ENCODE measurements around the gene PRDM11. TPM values are rescaled to one million over a fixed set of nuclear protein-coding genes. Genes with fewer than 3 reads are reported as not detected.
A peak's percentile ranks its signal among the peaks of the same experiment; 100 is the strongest.

Gene PRDM11
- total and polyA plus RNA-seq, 8 donors, result 1.2 to 139 (median 7.9) TPM

DNA sequence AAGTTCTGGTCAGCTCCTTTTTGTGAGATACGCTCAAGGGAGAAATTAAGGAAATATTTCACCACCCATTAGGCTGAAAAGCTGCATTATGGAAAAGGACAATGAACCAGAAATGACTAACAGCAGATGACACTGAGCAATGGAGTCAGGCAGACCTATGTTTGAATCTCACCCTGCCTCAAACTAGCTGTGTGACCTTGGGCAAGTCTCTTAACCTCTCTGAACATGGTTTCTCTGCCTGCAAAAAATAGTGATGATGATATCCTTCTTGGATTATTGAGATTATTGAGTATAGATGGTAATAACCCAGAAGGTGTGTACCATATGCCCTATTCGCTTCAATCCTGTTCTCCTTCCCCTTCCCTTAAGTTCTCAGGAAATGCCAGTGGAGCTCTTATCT is 2.9 kb upstream of the PRDM11 start:
- no peak for DNase-seq
- peaks cover 0 to 9% (median 0%) of the 10 kb centered on the region in 3 donors for H3K27me3 ChIP-seq
- H3K4me1 ChIP-seq, result peaks cover 20 to 24% (median 23%) of the 10 kb centered on the region in 4 donors
- no peaks in the 10 kb centered on the region for H3K36me3 ChIP-seq
- H3K27ac ChIP-seq, result no peak overlapping the region
- TF ChIP-seq, protein P1, sequence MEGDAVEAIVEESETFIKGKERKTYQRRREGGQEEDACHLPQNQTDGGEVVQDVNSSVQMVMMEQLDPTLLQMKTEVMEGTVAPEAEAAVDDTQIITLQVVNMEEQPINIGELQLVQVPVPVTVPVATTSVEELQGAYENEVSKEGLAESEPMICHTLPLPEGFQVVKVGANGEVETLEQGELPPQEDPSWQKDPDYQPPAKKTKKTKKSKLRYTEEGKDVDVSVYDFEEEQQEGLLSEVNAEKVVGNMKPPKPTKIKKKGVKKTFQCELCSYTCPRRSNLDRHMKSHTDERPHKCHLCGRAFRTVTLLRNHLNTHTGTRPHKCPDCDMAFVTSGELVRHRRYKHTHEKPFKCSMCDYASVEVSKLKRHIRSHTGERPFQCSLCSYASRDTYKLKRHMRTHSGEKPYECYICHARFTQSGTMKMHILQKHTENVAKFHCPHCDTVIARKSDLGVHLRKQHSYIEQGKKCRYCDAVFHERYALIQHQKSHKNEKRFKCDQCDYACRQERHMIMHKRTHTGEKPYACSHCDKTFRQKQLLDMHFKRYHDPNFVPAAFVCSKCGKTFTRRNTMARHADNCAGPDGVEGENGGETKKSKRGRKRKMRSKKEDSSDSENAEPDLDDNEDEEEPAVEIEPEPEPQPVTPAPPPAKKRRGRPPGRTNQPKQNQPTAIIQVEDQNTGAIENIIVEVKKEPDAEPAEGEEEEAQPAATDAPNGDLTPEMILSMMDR (IDR thresholded peaks at IDR 0.05), result no peak
- no peak for TF ChIP-seq POLR2A (IDR thresholded peaks at IDR 0.05)
- TF ChIP-seq EP300 (IDR thresholded peaks at IDR 0.05), result no peak
- TF ChIP-seq POLR2AphosphoS5 (IDR thresholded peaks at IDR 0.05), result no peak
- no peak overlapping the region for H3K4me3 ChIP-seq
- WGBS, 5 donors, result 85 to 99% (median 94%) methylated on average over 2 of the region's 2 CpGs
- intact Hi-C loops (cut with DNase I; ENCODE audit: low total_unique reads), result no loop called here
- no peaks in the 10 kb centered on the region for H3K9me3 ChIP-seq

DNA sequence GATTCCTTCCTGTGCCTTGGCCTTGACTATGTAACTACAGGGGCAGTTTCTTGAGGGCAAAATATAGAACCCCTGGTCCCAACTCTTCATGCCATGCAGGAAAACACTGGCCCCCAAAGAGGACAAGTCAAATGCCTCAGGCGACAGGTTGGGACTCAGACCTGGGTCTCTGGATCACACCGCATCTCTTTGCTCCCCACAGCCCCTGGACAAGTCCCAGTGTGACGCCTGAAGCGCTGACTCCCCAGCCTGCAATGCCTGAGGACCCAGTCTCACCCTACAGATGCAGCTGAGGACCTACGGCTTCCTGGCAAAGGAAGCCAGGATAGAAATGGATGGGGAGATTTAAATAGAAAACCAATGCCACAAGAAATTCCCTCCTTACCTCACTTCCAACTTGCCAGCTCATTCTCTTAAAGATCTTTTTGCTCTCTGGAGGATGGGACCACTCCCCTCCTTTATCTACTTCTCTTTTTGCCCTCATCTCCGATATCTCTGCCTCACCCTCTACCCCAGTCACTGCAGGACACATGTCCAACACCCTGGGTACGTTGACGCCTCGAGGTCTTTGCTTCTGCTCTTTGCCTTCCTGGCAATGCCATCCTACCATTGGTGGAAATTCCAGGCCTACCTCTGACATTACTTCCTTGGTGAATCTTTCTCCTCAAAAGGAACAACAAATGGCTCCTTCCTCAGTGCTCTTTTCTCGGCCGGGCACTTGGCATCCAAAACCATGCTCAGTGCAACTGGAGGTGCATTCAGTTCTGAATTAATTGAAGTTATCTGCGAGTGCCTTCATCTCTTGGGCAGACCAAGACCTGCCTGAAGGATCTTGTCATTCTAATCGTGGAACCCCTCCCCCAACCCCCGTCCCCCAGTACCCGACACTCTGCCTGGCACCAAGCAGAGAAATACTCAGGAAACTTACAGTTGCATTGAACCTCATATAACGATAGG is 2.0 kb upstream of the PRDM11 start:
- DNase-seq, result peak in 1 of 2 donors; percentile 24
- H3K9me3 ChIP-seq, result no peaks in the 10 kb centered on the region
- peaks cover 22 to 33% (median 27%) of the 10 kb centered on the region in 4 donors for H3K4me1 ChIP-seq
- no peaks in the 10 kb centered on the region for H3K36me3 ChIP-seq
- no peak for TF ChIP-seq EP300 (IDR thresholded peaks at IDR 0.05)
- TF ChIP-seq POLR2AphosphoS5 (IDR thresholded peaks at IDR 0.05), result no peak
- TF ChIP-seq, protein P1 (IDR thresholded peaks at IDR 0.05), result no peak
- no peak for TF ChIP-seq POLR2A (IDR thresholded peaks at IDR 0.05)
- H3K4me3 ChIP-seq, result no peak overlapping the region
- H3K27me3 ChIP-seq, result peaks cover 0 to 9% (median 0%) of the 10 kb centered on the region in 3 donors
- no peak overlapping the region for H3K27ac ChIP-seq
- 73 to 82% (median 78%) methylated on average over 16 of the region's 16 CpGs for WGBS, 5 donors
- intact Hi-C loops (cut with DNase I; ENCODE audit: low total_unique reads), result no loop called here

DNA sequence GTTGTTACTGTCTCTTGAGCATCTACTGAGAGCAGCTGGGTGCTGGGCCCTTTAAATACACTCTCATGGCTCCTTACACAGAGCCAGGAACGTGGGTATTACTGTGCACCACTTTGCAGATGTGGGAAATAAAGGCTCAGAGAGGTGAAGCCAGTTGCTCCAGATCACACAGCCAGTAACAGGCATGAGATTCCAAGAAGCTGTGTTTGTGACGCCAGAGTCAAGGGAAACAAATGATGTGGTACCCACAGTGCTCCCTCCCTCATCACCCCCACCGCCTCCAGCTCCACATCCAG is 1.4 kb upstream of the PRDM11 start:
- 18 to 32% (median 27%) methylated on average over 3 of the region's 3 CpGs for WGBS, 5 donors

DNA sequence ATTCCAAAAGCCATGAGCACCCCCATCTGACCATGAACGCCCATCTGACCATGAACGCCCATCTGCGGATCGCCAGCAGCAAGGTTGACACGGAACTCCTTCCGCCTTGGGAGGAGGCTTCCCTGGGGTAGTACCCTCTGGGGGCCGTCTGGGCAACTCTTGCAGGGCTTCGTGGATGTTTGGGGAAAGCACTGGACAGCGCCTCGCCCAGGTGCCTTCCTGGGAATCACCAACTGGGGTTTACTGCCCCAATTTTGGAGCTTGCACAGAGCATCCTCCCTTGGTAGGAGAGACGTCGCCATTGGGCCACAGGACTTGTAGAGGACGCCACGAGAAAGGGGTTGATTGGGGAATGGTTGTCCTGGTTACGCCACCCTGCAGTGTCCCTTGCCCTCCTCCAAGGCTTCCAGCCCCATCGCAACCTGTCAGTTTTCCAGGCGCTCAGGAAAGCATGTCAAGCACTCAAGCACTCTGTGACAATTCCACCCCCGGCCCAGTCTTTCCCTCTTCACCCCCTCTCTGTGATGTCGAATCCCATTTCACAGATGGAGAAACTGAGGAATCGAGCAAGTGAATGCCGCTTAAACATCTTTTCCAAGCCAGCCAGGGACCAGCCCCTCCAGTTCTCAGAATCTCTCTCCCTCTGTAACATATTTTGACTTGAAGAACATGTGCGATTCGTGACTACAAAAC is 914 bp upstream of the PRDM11 start:
- peak overlapping the region in 4 of 5 donors; percentile 96 to 100 (median 98) for H3K27ac ChIP-seq
- no peaks in the 10 kb centered on the region for H3K9me3 ChIP-seq
- peaks cover 22 to 42% (median 27%) of the 10 kb centered on the region in 4 donors for H3K4me1 ChIP-seq
- H3K27me3 ChIP-seq, result peaks cover 0 to 9% (median 0%) of the 10 kb centered on the region in 3 donors
- DNase-seq, result peak; percentile 31 to 69
- H3K36me3 ChIP-seq, result no peaks in the 10 kb centered on the region
- 12 to 23% (median 15%) methylated on average over 23 of the region's 23 CpGs for WGBS, 5 donors
- H3K4me3 ChIP-seq, result peak overlapping the region; percentile 57 to 77 (median 62)
- no peak for TF ChIP-seq POLR2A (IDR thresholded peaks at IDR 0.05)
- no peak for TF ChIP-seq EP300 (IDR thresholded peaks at IDR 0.05)
- no peak for TF ChIP-seq POLR2AphosphoS5 (IDR thresholded peaks at IDR 0.05)
- TF ChIP-seq, protein P1 (IDR thresholded peaks at IDR 0.05), result no peak
- intact Hi-C loops (cut with DNase I; ENCODE audit: low total_unique reads), result no loop called here

More for the DNA sequence above, 1.4 kb upstream of the PRDM11 start:
- no peaks in the 10 kb centered on the region for H3K36me3 ChIP-seq
- no peaks in the 10 kb centered on the region for H3K9me3 ChIP-seq
- intact Hi-C loops (cut with DNase I; ENCODE audit: low total_unique reads), result no loop called here
- no peak for TF ChIP-seq POLR2A (IDR thresholded peaks at IDR 0.05)
- no peak for TF ChIP-seq POLR2AphosphoS5 (IDR thresholded peaks at IDR 0.05)
- TF ChIP-seq, protein P1 (IDR thresholded peaks at IDR 0.05), result no peak
- no peak for TF ChIP-seq EP300 (IDR thresholded peaks at IDR 0.05)
- peaks cover 22 to 37% (median 27%) of the 10 kb centered on the region in 4 donors for H3K4me1 ChIP-seq
- no peak for DNase-seq
- H3K27ac ChIP-seq, result no peak overlapping the region
- peaks cover 0 to 9% (median 0%) of the 10 kb centered on the region in 3 donors for H3K27me3 ChIP-seq
- H3K4me3 ChIP-seq, result no peak overlapping the region

Measured in stomach (tissue), 9 donors.